Heart left ventricle (tissue), 16 donors: ENCODE measurements around the gene PPP1R9B. TPM values are rescaled to one million over a fixed set of nuclear protein-coding genes. Genes with fewer than 3 reads are reported as not detected.

ENCODE experiments used
- ATAC-seq, 4 donors: fragments of 200-7000 bp; cut with Tn5 transposase; one replicate each; pipeline ENCODE4 v1.9.1; 2020 to 2022; ENCODE audit warnings: moderate library complexity in 4 of 4, mild to moderate bottlenecking in 3 of 4, moderate number of reproducible peaks in 1 of 4
- DNase-seq, 5 donors: peaks; one replicate each; pipeline ENCODE4 v3.0.0-alpha.2; 2020
- H3K27ac ChIP-seq, 12 donors: fragments of 200-600 bp; sonication (generic) in 4 of 12; one replicate each; pipeline versions ENCODE4 v1.5.0 to v1.8.0; 2016 to 2022; ENCODE audit warnings: mild to moderate bottlenecking in 2 of 12
- H3K27me3 ChIP-seq, 9 donors: fragments of 200-600 bp; sonication (generic) in 2 of 9; one replicate each; pipeline versions ENCODE4 v1.5.1 to v1.8.0; 2016 to 2022; ENCODE audit warnings: mild to moderate bottlenecking in 3 of 9
- H3K36me3 ChIP-seq, 9 donors: fragments of 200-600 bp; sonication (generic) in 2 of 9; one replicate each; pipeline versions ENCODE4 v1.5.0 to v1.8.0; 2018 to 2022; ENCODE audit warnings: mild to moderate bottlenecking in 2 of 9
- H3K4me1 ChIP-seq, 12 donors: fragments of 200-600 bp; sonication (generic) in 4 of 12; one replicate each; pipeline versions ENCODE4 v1.5.0 to v1.8.0; 2016 to 2022; ENCODE audit warnings: mild to moderate bottlenecking in 3 of 12
- H3K4me3 ChIP-seq, 12 donors: fragments of 200-600 bp; sonication (generic) in 4 of 12; one replicate each; pipeline versions ENCODE4 v1.5.0 to v1.8.0; 2017 to 2022; ENCODE audit warnings: mild to moderate bottlenecking in 9 of 12, moderate library complexity in 4 of 12
- H3K9me3 ChIP-seq, 12 donors: fragments of 200-600 bp; sonication (generic) in 4 of 12; one replicate each; pipeline versions ENCODE4 v1.5.0 to v1.8.0; 2016 to 2022; ENCODE audit warnings: mild to moderate bottlenecking in 1 of 12
- CTCF ChIP-seq, 12 donors: fragments of 200-600 bp; sonication (generic) in 4 of 12; IDR thresholded peaks; one replicate each; pipeline versions ENCODE4 v1.5.0 to v1.8.0; 2018 to 2022; ENCODE audit warnings: antibody characterized with exemption in 12 of 12, mild to moderate bottlenecking in 5 of 12
- POLR2A ChIP-seq, 2 donors: fragments of 450-650 bp; IDR thresholded peaks; one replicate each; pipeline ENCODE4 v1.6.1; 2017; ENCODE audit warnings: antibody characterized with exemption in 2 of 2, mild to moderate bottlenecking in 2 of 2, moderate library complexity in 2 of 2
- WGBS, 4 donors: extraction: QIAGEN DNeasy Blood & Tissue Kit in 2 of 4; methylation state at CpG; one replicate each; pipeline versions ENCODE4 v1.1.5 to v1.1.7; 2013 to 2018; 5-methylcytosine and 5-hydroxymethylcytosine counted together
- intact Hi-C, 10 donors: fragments of 100-400 bp; cut with DNase I; formaldehyde crosslinking; loops; one replicate each; pipeline versions ENCODE4 v1.11.1 to v1.14.2; 2022
- polyA plus RNA-seq, 2 donors: library from polyadenylated mRNA; stranded (reverse); fragments of 200-250 nt; gene quantifications; one replicate each; pipeline ENCODE4 v1.2.3, GENCODE V29; 2013
- total RNA-seq, 9 donors: library from RNA; depleted of rRNA in 2 of 9; stranded (reverse); fragments of >200 nt in 2 of 9; fragmentation: NEBNext Ultra II Directional in 3 of 9; extraction: Animal tissue kit (Norgen Biotek cat#: 25700) in 3 of 9; gene quantifications; one replicate each; pipeline versions ENCODE4 v1.1.0 to v1.2.4, GENCODE V29; 2016 to 2023
- donor health status: ischemic (EF 13 %, LVEDD 7.1; RV severe dilation, severe dysfunction).
- donor health status: healthy with polysubstance abuse.
- donor health status: DM: no; HTN: yes; CAD: no.
- donor health status: DM: no; HTN: no; CAD: no.
- donor health status: ischemic (EF 25% LVEDD 6.9; RV normal size, moderate dysfunction).
- donor health status: ischemic (EF 25% LVEDD 5.7; RV mildly dilated, moderate dysfunction).
- donor health status: healthy.
- donor health status: DM: yes; HTN: yes; CAD: no.
- donor health status: ischemic (EF 35%, LVEDD 5.7; RV mildly dilated, moderate dysfunction).
- donor health status: nonischemic (EF 11% LVEDD 7.7; RV severe dilation, severe dysfunction).
- donor health status: DM: yes; HTN: yes; CAD: no.
- donor health status: PGD.
- donor health status: ischemic (EF 29% LVEDD 5.4; RV normal size, mild dysfunction).
- donor health status: nonischemic (EF 23%, LVEDD 6.1; RV moderate dilation, normal function).

The PPP1R9B gene
- total and polyA plus RNA-seq, 11 donors = 17.0 to 55.9 (median 31.3) TPM

DNA sequence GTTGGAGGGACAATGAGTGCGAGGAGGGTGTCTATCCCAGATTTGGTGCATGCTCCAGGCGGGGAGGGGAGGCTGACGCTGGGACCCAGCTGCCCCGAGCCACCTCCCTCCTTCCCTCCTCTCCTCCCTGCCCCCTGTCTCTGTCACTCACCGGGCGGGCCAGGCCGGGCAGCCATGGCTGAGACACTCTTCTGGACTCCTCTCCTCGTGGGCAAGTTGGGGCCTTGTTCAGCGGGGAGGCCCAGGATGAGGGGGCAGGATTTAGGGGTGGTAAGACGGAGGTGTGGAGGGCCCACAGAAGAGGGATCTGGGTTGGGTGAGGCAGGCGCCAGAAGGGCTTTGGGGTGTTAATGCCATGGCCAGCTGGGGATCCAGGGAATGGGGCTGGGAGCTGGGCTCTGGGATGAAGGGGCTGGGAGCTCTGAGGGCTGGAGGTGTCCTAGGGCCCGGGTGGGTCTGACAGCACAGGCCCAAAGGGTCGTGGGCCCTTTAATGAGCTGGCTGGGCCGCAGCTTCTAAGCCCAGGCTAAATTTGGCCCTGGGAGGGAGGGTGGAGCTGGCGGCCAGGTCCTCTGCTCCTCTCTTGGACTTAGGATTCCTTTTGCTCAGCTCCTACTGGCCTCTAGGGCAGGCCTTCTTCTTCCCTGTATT, 15.5 kb upstream of the PPP1R9B start, which contains the start of gene SGCA:
Gene SGCA, plus strand, starts transcription at position 139 of the 651 bp plus-strand sequence. Its CDS starts 36 bp downstream, at position 175.
- peaks cover 0 to 9% (median 3%) of the 10 kb centered on the region in 9 donors for H3K36me3 ChIP-seq
- H3K4me3 ChIP-seq = peak within 1 kb of the TSS; percentile 28 to 64 (median 47)
- ATAC-seq (peak; percentile 66 to 80 (median 70)), DNase-seq (peak; percentile 67 to 79 (median 76))
- WGBS, 4 donors = 29 to 54% (median 40%) methylated on average over 15 of the region's 15 CpGs
- peak in 1 of 12 donors; percentile 25 for TF ChIP-seq CTCF (IDR thresholded peaks at IDR 0.05)
- peak in 1 of 2 donors; percentile 22 for TF ChIP-seq POLR2A (IDR thresholded peaks at IDR 0.05)
- H3K27ac ChIP-seq = peak within 1 kb of the TSS; percentile 86 to 100 (median 94)
- intact Hi-C loops = loop anchor here in 5 of 10 donors (5.0 to 10.0 kb wide), 2 partner anchors 34 to 51 kb away; partner anchors contain the start of gene SAMD14 (in 3 of the 5)
- H3K9me3 ChIP-seq = no peaks in the 10 kb centered on the region
- peaks cover 0 to 70% (median 26%) of the 10 kb centered on the region in 12 donors for H3K4me1 ChIP-seq
- no peaks in the 10 kb centered on the region for H3K27me3 ChIP-seq

- ATAC-seq = no peak
- Histone ChIP-seq H3K9me3 (no peaks in the 10 kb centered on the region), H3K4me1 (peaks cover 0 to 70% (median 28%) of the 10 kb centered on the region in 12 donors), H3K27ac (peak overlapping the region; percentile 86 to 100 (median 94)), H3K4me3 (peak overlapping the region in 9 of 12 donors; percentile 36 to 64 (median 55)), H3K36me3 (peaks cover 0 to 8% (median 3%) of the 10 kb centered on the region in 9 donors), H3K27me3 (no peaks in the 10 kb centered on the region)
- TF ChIP-seq CTCF (IDR thresholded peaks at IDR 0.05) = no peak
- no peak for TF ChIP-seq POLR2A (IDR thresholded peaks at IDR 0.05)
- 42 to 68% (median 55%) methylated on average over 3 of the region's 3 CpGs for WGBS, 4 donors
- intact Hi-C loops = loop anchor here in 5 of 10 donors (5.0 to 10.0 kb wide), 2 partner anchors 33 to 51 kb away; partner anchors contain the start of gene SAMD14 (in 3 of the 5)
- DNase-seq = peak in 2 of 5 donors; percentile 24 to 27
These were observed 15.0 kb upstream of the PPP1R9B start for GRCh38 chr17:50165466-50165865.

- intact Hi-C loops = loop anchor here in 5 of 10 donors (5.0 to 10.0 kb wide), 2 partner anchors 33 to 50 kb away; partner anchors contain the start of gene SAMD14 (in 3 of the 5)
- 65 to 85% (median 71%) methylated on average over 9 of the region's 9 CpGs for WGBS, 4 donors
- peak in 2 of 5 donors; percentile 20 to 25 for DNase-seq
These were observed 14.6 kb upstream of the PPP1R9B start for GRCh38 chr17:50165066-50165465.

More at GRCh38 chr17:50165066-50165465, 14.6 kb upstream of the PPP1R9B start:
- TF ChIP-seq POLR2A (IDR thresholded peaks at IDR 0.05) (no peak), CTCF (IDR thresholded peaks at IDR 0.05) (no peak)
- peaks cover 0 to 67% (median 28%) of the 10 kb centered on the region in 12 donors for H3K4me1 ChIP-seq
- H3K36me3 ChIP-seq = peaks cover 0 to 8% (median 2%) of the 10 kb centered on the region in 9 donors
- ATAC-seq = no peak
- peak overlapping the region in 5 of 12 donors; percentile 41 to 64 (median 57) for H3K4me3 ChIP-seq
- H3K27ac ChIP-seq = peak overlapping the region in 11 of 12 donors; percentile 86 to 100 (median 94)
- no peaks in the 10 kb centered on the region for H3K27me3 ChIP-seq
- no peaks in the 10 kb centered on the region for H3K9me3 ChIP-seq
